Activated T-helper 17 cell treated with anti-CD3 and anti-CD28 coated beads, Interleukin-2, amount 50 U/mL, for 72 hours (primary cell): ENCODE results near the gene FAM3B. TPM values are rescaled to one million over a fixed set of nuclear protein-coding genes. Genes with fewer than 3 reads are reported as not detected.

Experiments used
- ATAC-seq: fragments of 150-1000 bp; cut with Tn5 transposase; replicated peaks from 2 replicates; pipeline ENCODE4 v1.10.0; 2021; ENCODE audit warnings: mild to moderate bottlenecking, moderate library complexity
- H3K27ac Mint-ChIP-seq: one replicate; pipeline ENCODE4 v1.8.0; 2022; ENCODE audit warnings: mixed read lengths
- H3K27me3 Mint-ChIP-seq: one replicate; pipeline ENCODE4 v1.8.0; 2022; ENCODE audit warnings: mixed read lengths
- H3K36me3 Mint-ChIP-seq: one replicate; pipeline ENCODE4 v1.8.0; 2022; ENCODE audit warnings: low read depth, mild to moderate bottlenecking, mixed read lengths
- H3K4me1 Mint-ChIP-seq: one replicate; pipeline ENCODE4 v1.8.0; 2022; ENCODE audit warnings: mixed read lengths
- H3K4me3 Mint-ChIP-seq: one replicate; pipeline ENCODE4 v1.8.0; 2022; ENCODE audit warnings: mild to moderate bottlenecking, mixed read lengths
- H3K9me3 Mint-ChIP-seq: one replicate; pipeline ENCODE4 v1.8.0; 2022; ENCODE audit warnings: mixed read lengths
- total RNA-seq, 2 donors: library from RNA; stranded (reverse); gene quantifications; one replicate each; pipeline ENCODE4 v1.2.3, GENCODE V29; 2022

The FAM3B gene
- total RNA-seq, 2 donors from 2014 or later, result not detected

DNA sequence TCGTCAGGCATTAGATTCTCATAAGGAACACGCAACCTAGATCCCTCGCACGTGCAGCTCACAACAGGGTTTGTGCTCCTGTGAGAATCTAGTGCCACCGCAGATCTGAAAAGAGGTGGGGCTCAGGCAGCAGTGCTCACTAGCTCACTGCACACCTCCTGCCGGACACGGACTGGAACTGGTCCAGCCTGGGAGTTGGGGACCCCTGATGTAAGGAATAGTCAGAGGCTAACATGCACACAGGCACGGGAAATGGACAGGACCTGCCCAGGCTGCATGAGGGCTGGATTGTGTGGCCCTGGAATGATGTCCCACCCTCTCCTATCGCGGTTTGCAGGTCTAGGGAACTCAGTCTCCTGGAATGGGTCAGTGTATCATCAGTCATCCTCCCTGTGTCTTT is 86.2 kb downstream of the FAM3B start:
- Mint-ChIP-seq H3K9me3 (no peaks in the 10 kb centered on the region), H3K27me3 (no peaks in the 10 kb centered on the region), H3K36me3 (peaks cover 86% of the 10 kb centered on the region), H3K4me1 (no peaks in the 10 kb centered on the region), H3K4me3 (no peak overlapping the region), H3K27ac (no peak overlapping the region)
- ATAC-seq, result no peak

DNA sequence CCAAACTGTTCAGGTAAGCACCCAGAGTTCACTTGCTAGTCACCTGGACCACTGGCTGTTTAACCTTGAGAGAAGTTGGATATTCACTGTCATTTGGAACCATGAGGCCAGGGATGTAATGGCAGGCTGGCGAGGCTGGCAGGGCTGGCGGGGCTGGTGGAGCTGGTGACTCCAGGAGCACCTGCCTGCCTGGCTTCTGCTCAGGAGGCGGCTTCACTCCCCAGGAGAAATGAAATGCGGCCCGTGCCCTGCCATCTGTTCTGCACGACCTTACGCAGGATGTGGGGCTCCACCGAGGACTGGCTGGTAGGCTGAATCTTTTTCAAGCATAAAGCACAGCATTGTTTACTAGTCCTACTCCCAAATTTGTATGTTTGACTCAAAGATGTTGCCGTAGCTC is 86.7 kb downstream of the FAM3B start:
- no peak overlapping the region for H3K27ac Mint-ChIP-seq
- H3K27me3 Mint-ChIP-seq, result no peaks in the 10 kb centered on the region
- H3K9me3 Mint-ChIP-seq, result no peaks in the 10 kb centered on the region
- ATAC-seq, result no peak
- peaks cover 86% of the 10 kb centered on the region for H3K36me3 Mint-ChIP-seq
- no peak overlapping the region for H3K4me3 Mint-ChIP-seq
- H3K4me1 Mint-ChIP-seq, result no peaks in the 10 kb centered on the region

- no peaks in the 10 kb centered on the region for H3K9me3 Mint-ChIP-seq
- no peak for ATAC-seq
- no peaks in the 10 kb centered on the region for H3K27me3 Mint-ChIP-seq
- H3K36me3 Mint-ChIP-seq, result peaks cover 86% of the 10 kb centered on the region
- no peaks in the 10 kb centered on the region for H3K4me1 Mint-ChIP-seq
- H3K4me3 Mint-ChIP-seq, result no peak overlapping the region
- no peak overlapping the region for H3K27ac Mint-ChIP-seq
These were observed 87.4 kb downstream of the FAM3B start for GRCh38 chr21:41403966-41404365.

GRCh38 chr21:41405321-41405720 is 88.7 kb downstream of the FAM3B start:
- no peak overlapping the region for H3K27ac Mint-ChIP-seq
- H3K27me3 Mint-ChIP-seq, result no peaks in the 10 kb centered on the region
- H3K4me3 Mint-ChIP-seq, result no peak overlapping the region
- no peaks in the 10 kb centered on the region for H3K4me1 Mint-ChIP-seq
- no peak for ATAC-seq
- no peaks in the 10 kb centered on the region for H3K9me3 Mint-ChIP-seq
- H3K36me3 Mint-ChIP-seq, result peaks cover 86% of the 10 kb centered on the region

DNA sequence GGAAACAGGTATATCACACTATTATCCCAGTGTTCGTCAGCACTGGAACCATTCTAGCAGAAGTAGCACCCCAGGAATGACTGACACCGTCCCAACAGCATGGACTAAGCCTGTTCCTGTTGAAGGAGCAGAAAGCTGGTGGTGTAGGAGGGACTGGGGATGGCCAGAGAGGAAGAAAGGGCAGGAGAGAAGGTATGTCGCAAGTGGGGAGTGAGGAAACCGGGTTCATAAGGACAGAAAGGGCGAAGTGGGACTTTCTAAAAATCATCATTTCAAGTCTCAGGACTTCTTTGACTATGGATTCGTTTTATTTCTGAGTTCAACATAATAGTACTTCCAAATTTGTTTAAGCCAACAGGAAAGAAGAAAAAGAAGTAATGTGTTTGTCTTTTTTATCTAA is 89.7 kb downstream of the FAM3B start:
- no peak for ATAC-seq
- Mint-ChIP-seq H3K27me3 (no peaks in the 10 kb centered on the region), H3K27ac (no peak overlapping the region), H3K36me3 (peaks cover 80% of the 10 kb centered on the region), H3K4me3 (no peak overlapping the region), H3K4me1 (peaks cover 2% of the 10 kb centered on the region), H3K9me3 (no peaks in the 10 kb centered on the region)

Other genes with a start within 250 kb of the FAM3B start
- gene BACE2, start 148.6 kb upstream of the FAM3B start, total RNA-seq, result under 1 TPM in 1 of 2 donors, not detected in 1; 0.52 TPM
- 10 to 100 TPM; 13.0 to 59.1 TPM for gene MX2, start 45.2 kb downstream of the FAM3B start, total RNA-seq
- gene MX1, start 109.4 kb downstream of the FAM3B start, total RNA-seq, result 10 to 100 TPM; 14.2 to 32.5 TPM
- not detected for gene TMPRSS2, start 191.4 kb downstream of the FAM3B start, total RNA-seq